Measurements from ENCODE around the gene AFF3.
"Not testable (repeated sequence)": the region's sequence is repeated elsewhere in the genome, so short reads cannot be mapped to it uniquely, and the experiment has no call there.

- TF ChIP-seq POLR2AphosphoS5, POLR2A, EP300 (IDR thresholded peaks at IDR 0.05): not testable (repeated sequence)
- TF ChIP-seq, protein P1, sequence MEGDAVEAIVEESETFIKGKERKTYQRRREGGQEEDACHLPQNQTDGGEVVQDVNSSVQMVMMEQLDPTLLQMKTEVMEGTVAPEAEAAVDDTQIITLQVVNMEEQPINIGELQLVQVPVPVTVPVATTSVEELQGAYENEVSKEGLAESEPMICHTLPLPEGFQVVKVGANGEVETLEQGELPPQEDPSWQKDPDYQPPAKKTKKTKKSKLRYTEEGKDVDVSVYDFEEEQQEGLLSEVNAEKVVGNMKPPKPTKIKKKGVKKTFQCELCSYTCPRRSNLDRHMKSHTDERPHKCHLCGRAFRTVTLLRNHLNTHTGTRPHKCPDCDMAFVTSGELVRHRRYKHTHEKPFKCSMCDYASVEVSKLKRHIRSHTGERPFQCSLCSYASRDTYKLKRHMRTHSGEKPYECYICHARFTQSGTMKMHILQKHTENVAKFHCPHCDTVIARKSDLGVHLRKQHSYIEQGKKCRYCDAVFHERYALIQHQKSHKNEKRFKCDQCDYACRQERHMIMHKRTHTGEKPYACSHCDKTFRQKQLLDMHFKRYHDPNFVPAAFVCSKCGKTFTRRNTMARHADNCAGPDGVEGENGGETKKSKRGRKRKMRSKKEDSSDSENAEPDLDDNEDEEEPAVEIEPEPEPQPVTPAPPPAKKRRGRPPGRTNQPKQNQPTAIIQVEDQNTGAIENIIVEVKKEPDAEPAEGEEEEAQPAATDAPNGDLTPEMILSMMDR (IDR thresholded peaks at IDR 0.05): not testable (repeated sequence)
Measured at GRCh38 chr2:99661761-99662160, 480.6 kb downstream of the AFF3 start.
